GM21515 (cell line): ENCODE measurements around the gene ZNF341.
"Not testable (repeated sequence)": the region's sequence is repeated elsewhere in the genome, so short reads cannot be mapped to it uniquely, and the experiment has no call there.

ENCODE experiments used
- ATAC-seq: cut with Tn5 transposase; IDR thresholded peaks from one replicate; pipeline ENCODE4 v1.9.1; 2021; ENCODE audit not compliant: unreplicated experiment

ZNF341 gene

GRCh38 chr20:33731693-33732165 is at the start of gene ZNF341:
ZNF341 (plus strand) TSS chr20:33731996; CDS start chr20:33732022, 26 bp downstream.
- peak; percentile 76 for ATAC-seq

- ATAC-seq, result no peak
Measured at GRCh38 chr20:33684533-33685327, 47.1 kb upstream of the ZNF341 start.

DNA sequence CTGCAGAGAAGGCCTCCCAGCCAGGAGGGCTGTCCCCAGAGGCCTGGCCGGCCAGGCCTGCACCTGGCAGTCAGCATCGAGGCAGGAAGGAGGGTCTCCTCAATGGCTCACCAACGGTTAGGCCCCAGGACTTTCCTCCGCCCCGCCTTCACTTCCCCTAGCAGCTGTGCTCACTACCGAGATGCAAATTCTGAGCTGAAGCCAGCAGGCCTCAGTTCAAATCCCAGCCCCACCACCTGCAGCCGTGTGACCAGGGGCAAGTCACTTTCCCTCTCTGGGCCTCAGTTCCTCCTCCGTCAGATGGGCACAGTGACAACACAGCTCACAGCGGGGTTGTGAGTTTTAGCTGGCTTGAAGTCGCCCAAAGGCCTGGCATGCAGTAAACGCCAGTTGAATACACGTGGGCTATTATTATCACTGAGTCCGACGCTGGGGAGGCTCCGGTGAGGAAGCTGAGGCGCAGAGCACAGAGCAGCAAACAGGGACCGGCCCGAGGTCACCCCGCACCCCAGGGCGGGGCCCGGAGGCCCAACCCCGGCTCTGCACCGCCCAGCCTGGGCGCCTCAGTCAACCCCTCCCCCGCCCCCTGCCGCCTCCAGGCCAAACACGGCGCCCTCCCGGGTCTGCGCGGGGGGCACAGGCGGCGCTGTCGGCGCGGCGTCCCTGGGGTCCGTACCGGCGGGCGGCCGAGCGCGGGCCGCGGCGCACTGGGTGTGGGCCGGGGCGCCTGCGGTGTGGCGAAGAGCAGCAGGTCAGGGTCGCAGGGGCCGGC is 46.3 kb upstream of the ZNF341 start:
- peak; percentile 40 for ATAC-seq

GRCh38 chr20:33686100-33686983 is 45.5 kb upstream of the ZNF341 start, which contains the start of gene E2F1:
E2F1 (minus strand) TSS chr20:33686385; CDS start chr20:33686264, 121 bp downstream.
- ATAC-seq, result peak; percentile 77

- no peak for ATAC-seq
Measured at GRCh38 chr20:33686984-33687366, 44.8 kb upstream of the ZNF341 start.

- ATAC-seq, result no peak
Measured at GRCh38 chr20:33687370-33687915, 44.4 kb upstream of the ZNF341 start.

GRCh38 chr20:33687993-33688937 is 43.5 kb upstream of the ZNF341 start:
- ATAC-seq, result no peak

GRCh38 chr20:33688938-33689424 is 42.8 kb upstream of the ZNF341 start:
- no peak for ATAC-seq

DNA sequence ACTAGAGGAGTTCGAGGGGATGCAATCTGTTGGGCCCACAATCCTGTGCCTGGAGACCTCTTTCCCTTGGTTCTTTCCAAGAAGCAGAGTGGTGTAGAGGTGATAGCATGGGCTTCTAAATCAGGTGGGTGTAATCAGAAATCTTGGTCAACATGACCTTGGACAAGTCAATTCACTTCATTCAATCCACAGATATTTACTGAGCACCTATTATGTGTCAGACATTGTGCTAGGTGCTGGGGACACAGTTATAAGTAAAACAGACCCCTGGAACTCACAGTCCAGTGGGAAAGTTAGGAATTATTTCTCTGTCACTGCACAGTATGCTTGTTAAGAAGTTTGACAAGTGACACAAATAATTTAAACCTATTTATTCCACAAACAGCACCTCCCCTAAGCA is 42.3 kb upstream of the ZNF341 start:
- ATAC-seq, result no peak

DNA sequence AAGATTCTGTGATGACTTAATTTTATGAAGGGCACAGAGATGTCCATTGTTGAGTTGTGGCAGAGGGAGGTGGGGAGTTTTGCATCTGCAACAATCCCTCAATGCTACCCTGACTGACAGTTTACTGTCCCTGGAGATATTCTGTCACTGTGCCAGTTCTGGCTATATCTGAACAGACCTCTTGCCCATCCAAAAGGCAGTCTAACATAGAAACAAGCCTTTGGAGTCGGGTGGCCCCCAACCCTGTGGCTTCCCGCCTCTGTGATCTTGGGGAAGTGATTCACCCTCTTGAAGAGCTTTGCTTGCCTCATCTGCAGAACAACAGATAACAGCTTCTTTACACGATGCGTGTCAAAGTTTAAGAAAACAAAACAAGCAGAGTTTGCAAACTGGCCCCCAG is 41.8 kb upstream of the ZNF341 start:
- ATAC-seq, result no peak

- no peak for ATAC-seq
Measured at GRCh38 chr20:33693289-33693688, 38.5 kb upstream of the ZNF341 start.

- ATAC-seq, result no peak
Measured at GRCh38 chr20:33693741-33694638, 37.8 kb upstream of the ZNF341 start.

DNA sequence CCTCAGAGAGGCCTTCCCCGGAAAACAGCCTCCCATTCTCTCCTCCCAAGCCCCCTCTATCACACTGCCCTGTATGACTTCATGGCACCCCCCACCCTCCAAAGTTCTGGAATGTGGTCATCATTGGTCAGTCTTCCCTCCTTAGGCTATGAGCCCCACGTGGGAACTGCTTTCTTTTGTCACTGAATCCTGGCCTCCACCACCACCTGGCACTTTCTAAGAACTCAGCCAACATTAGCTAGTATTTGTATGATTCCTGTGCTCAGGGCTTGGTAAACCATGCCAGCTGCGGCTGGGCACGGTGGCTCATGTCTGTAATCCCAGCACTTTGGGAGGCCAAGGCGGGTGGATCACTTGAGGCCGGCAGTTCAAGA is 37.2 kb upstream of the ZNF341 start:
- no peak for ATAC-seq

GRCh38 chr20:33696448-33696847 is 35.3 kb upstream of the ZNF341 start:
- no peak for ATAC-seq

DNA sequence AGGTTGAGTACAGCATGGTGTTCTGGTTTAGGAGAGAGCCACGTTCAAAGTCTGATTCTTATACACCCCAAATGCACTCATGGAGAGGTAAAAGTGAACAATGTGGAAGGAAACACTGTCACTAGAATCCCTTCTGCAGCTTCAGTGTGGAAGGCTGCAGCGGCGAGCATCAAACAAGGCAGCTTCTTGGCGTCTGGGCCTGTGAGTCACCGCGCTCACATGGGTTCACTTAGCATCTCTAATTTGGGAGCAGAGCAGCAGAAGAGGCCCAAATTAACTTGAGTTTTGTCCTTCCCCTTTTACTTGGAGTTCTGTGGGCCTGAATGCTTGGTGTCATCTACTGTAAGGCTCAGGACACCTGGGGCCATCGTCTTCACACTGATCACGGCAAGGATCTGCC is 34.7 kb upstream of the ZNF341 start:
- ATAC-seq, result no peak

- not testable (repeated sequence) for ATAC-seq
Measured at GRCh38 chr20:33698966-33699365, 32.8 kb upstream of the ZNF341 start.

GRCh38 chr20:33700696-33701441 is 30.9 kb upstream of the ZNF341 start:
- ATAC-seq, result not testable (repeated sequence)
